HepG2 (cell line): ENCODE results near the gene TRIM25.

ENCODE experiments used
- ATF3 ChIP-seq: sonication (generic); formaldehyde crosslinking; IDR thresholded peaks from 2 replicates; pipeline ENCODE4 v1.4.0; 2020; ENCODE audit warnings: missing genetic modification reagents
- ZFP41 ChIP-seq: sonication (generic); formaldehyde crosslinking; IDR thresholded peaks from 2 replicates; pipeline ENCODE4 v1.4.0; 2020; ENCODE audit warnings: mild to moderate bottlenecking, missing genetic modification reagents, borderline replicate concordance
- ZNF678 ChIP-seq: sonication (generic); formaldehyde crosslinking; IDR thresholded peaks from 2 replicates; pipeline ENCODE4 v1.4.0; 2020; ENCODE audit warnings: mild to moderate bottlenecking, missing genetic modification reagents

GRCh38 chr17:56866076-56866475 lies 47.8 kb downstream of the TRIM25 start:
- TF ChIP-seq ZNF678 (CRISPR knock-in tag) (no peak), ZFP41 (CRISPR knock-in tag) (no peak), ATF3 (CRISPR knock-in tag) (no peak)
